Stimulated activated naive CD8-positive, alpha-beta T cell treated with anti-CD3 and anti-CD28 coated beads, Interleukin-15, amount 100 ng/mL, for 72 hours (primary cell): ENCODE results near the gene PDZK1IP1.
A peak's percentile ranks its signal among the peaks of the same experiment; 100 is the strongest.

Experiments used
- ATAC-seq: fragments of 150-1000 bp; cut with Tn5 transposase; 2 replicates; pipeline ENCODE4 v1.10.0; 2021; ENCODE audit warnings: mild to moderate bottlenecking, moderate library complexity
- DNase-seq, 2 donors: peaks; one replicate each; pipeline ENCODE4 v3.0.0; 2021 to 2022
- H3K27ac Mint-ChIP-seq, 2 donors: one replicate each; pipeline ENCODE4 v1.8.0; 2022; ENCODE audit warnings: mild to moderate bottlenecking in 2 of 2, mixed read lengths in 2 of 2, moderate library complexity in 2 of 2
- H3K27me3 Mint-ChIP-seq: one replicate; pipeline ENCODE4 v1.8.0; 2022; ENCODE audit warnings: mixed read lengths
- H3K4me1 Mint-ChIP-seq: one replicate; pipeline ENCODE4 v1.8.0; 2022; ENCODE audit warnings: mild to moderate bottlenecking, mixed read lengths
- H3K4me3 Mint-ChIP-seq, 2 donors: one replicate each; pipeline ENCODE4 v1.8.0; 2022; ENCODE audit warnings: mild to moderate bottlenecking in 2 of 2, mixed read lengths in 2 of 2, moderate library complexity in 1 of 2
- H3K9me3 Mint-ChIP-seq, 2 donors: one replicate each; pipeline ENCODE4 v1.8.0; 2022; ENCODE audit warnings: mixed read lengths in 2 of 2

Gene PDZK1IP1

DNA sequence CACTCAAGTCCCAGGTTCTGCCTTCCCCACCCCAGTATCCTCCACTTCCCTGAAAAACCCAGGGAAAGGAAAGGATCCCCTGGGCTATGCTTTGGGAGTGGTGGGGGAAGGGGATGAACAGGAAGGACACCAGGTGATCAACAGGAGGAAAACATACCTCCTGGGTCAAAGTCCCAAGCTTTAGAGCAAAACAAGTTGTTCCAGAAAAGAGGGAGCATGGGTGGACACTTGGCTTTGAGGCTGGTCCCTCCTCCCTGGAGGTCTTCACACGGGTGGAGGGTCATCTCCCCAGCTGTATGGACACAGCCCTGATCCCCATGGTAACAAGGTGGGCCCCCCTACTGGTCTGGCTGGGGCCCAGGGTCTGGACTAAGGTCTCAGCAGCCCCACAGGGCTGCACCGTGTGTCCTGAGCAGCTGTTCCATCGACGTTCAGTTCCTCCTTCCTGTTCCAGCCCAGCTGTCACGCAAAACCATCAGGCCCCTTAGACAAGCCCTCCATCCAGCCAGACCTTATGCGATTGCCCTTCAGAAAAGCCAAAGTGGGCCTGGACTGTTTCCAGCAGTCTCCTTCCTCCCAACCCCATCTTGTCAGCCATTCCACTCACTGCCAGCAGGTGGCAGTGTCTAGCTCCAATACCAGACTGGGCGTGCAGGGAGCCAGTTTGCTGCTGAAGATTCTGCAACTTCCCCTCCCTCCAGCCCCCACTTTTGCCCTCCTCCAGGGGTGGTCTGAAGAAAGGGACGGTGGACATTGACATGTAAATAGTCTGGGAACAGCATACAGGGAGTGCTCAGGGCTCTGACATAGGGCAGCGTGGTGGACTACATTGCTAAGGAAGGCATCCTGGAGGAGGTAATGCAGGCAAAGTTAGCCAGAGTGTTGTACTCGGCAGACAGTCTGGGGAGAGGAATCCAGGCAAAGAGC, 2.9 kb upstream of the PDZK1IP1 start:
- ATAC-seq (peak; percentile 66), DNase-seq (peak; percentile 61 to 62)
- Mint-ChIP-seq H3K27me3 (peaks cover 25% of the 10 kb centered on the region), H3K4me1 (peaks cover 6% of the 10 kb centered on the region), H3K9me3 (no peaks in the 10 kb centered on the region), H3K4me3 (no peak overlapping the region), H3K27ac (no peak overlapping the region)

DNA sequence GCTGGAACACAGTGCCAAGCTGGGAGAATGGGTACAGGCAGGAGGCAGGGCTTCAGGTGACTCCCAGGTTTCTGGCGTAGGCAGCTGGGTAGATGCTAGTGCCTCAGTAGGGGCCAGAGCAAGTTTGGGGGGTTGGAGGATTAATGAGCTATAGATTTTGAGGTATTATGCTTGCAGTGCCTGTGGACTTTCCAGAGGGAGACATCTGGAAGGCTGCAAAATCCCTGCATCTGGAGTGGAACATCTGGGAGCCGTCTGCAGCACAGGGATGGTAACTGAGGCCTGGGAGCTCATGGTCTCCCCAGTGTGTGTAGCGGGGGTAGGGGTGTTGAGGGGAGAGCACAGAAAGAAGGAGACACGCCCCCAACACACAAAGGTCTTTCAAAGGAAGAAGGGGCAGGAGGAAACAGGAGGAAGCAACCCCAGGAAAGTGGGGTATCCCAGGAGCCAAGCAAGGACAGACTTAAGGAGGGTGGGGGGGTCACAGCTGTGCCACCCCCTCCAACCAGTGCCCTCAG, 2.2 kb upstream of the PDZK1IP1 start:
- H3K4me3 Mint-ChIP-seq, result no peak overlapping the region
- DNase-seq (no peak), ATAC-seq (no peak)
- no peak overlapping the region for H3K27ac Mint-ChIP-seq
- H3K4me1 Mint-ChIP-seq, result peaks cover 6% of the 10 kb centered on the region
- peaks cover 24% of the 10 kb centered on the region for H3K27me3 Mint-ChIP-seq
- no peaks in the 10 kb centered on the region for H3K9me3 Mint-ChIP-seq

- no peaks in the 10 kb centered on the region for H3K9me3 Mint-ChIP-seq
- no peak overlapping the region for H3K4me3 Mint-ChIP-seq
- peaks cover 24% of the 10 kb centered on the region for H3K27me3 Mint-ChIP-seq
- ATAC-seq, result no peak
- no peak overlapping the region for H3K27ac Mint-ChIP-seq
- peaks cover 6% of the 10 kb centered on the region for H3K4me1 Mint-ChIP-seq
- no peak for DNase-seq
Measured at GRCh38 chr1:47190857-47191256, 1.0 kb upstream of the PDZK1IP1 start.

DNA sequence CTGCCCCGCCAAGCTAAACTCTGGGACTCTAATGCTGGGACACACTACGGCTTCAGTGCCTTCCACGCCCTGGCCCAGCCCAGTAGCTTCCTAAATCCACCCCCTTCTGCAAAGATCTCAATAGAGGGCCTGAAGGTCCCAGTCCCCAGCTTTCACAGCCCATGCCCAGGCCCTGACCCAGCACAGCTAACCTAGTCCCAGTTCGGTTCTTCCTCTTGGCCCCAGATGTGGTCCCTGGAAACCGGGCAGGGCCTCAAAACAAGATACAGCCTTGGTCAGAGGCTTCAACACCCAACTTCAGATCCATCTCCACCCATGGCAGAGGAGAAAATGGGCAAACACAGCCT, 646 bp upstream of the PDZK1IP1 start:
- Mint-ChIP-seq H3K9me3 (no peaks in the 10 kb centered on the region), H3K27me3 (peaks cover 24% of the 10 kb centered on the region), H3K4me3 (no peak overlapping the region), H3K4me1 (peaks cover 6% of the 10 kb centered on the region), H3K27ac (no peak overlapping the region)
- no peak for DNase-seq
- no peak for ATAC-seq

GRCh38 chr1:47188791-47189785, 748 bp downstream of the PDZK1IP1 start:
- no peak for ATAC-seq
- Mint-ChIP-seq H3K4me3 (no peak overlapping the region), H3K4me1 (peaks cover 6% of the 10 kb centered on the region), H3K27me3 (peaks cover 22% of the 10 kb centered on the region), H3K9me3 (no peaks in the 10 kb centered on the region), H3K27ac (no peak overlapping the region)
- no peak for DNase-seq

DNA sequence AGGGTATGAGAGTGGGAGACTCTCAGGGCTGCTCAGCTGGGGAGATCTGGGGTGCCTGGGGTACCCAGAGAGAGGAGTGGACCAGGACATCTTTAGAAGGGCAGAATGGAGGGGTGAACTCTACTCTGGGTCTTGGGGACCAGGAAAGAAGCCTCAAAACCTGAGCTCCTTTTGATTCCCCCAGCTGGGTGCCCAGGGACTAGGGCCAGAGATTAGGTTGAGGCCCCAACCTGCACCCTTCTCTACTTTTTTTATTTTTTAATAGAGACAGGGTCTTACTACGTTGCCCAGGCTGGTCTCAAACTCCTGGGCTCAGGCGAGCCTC, 1.9 kb downstream of the PDZK1IP1 start:
- H3K27ac Mint-ChIP-seq, result no peak overlapping the region
- H3K27me3 Mint-ChIP-seq, result peaks cover 20% of the 10 kb centered on the region

GRCh38 chr1:47187231-47187925, 2.5 kb downstream of the PDZK1IP1 start:
- H3K27ac Mint-ChIP-seq, result no peak overlapping the region
- H3K27me3 Mint-ChIP-seq, result peaks cover 20% of the 10 kb centered on the region
- H3K4me3 Mint-ChIP-seq, result no peak overlapping the region
- ATAC-seq (no peak), DNase-seq (no peak)
- no peaks in the 10 kb centered on the region for H3K4me1 Mint-ChIP-seq
- no peaks in the 10 kb centered on the region for H3K9me3 Mint-ChIP-seq

More for the DNA sequence above, 1.9 kb downstream of the PDZK1IP1 start:
- H3K9me3 Mint-ChIP-seq, result no peaks in the 10 kb centered on the region
- H3K4me1 Mint-ChIP-seq, result peaks cover 4% of the 10 kb centered on the region
- no peak overlapping the region for H3K4me3 Mint-ChIP-seq
- DNase-seq (no peak), ATAC-seq (no peak)

DNA sequence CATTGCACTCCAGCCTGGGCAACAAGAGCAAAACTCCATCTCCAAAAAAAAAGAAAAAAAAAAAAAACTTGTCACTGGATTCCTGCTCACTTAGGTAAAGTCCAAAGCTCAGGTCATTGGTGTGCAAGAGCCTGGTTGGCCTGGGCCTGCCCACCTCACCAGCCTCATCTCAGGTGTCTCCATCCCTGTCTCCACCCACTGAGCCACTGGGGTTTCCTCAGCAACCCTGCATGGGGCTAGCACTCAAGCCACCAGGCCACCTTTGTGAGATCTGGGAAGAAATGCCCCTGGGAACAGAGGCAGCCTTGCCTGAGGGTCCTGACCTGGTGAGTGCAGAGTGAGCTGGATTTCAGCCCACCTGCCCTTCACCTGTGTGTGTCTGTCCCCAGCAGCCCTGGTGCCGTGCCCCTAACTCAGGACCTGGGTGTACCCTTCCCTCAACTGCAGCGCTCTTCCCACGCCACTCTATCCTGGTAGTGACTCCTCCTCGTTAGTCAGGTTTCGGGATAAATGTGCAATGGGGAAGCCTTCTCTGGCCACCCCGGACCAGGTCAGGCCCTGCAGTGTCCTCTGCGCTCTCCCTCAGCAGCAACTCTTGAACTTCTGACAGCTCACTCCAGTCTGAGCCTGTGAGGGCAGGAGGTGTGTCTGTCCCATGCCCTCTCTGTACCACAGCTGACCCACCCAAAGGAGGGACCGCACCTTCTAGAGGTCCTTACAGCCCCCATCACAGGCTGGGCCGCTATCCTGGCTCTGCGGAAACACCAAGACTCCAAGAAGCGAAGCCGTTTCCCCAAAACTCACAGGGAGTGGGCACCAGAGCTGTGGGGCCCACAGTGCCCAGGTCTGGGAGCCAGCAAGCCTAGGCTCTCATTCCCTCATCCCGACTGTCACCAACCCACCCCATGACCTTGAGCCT, 3.3 kb downstream of the PDZK1IP1 start:
- Mint-ChIP-seq H3K4me1 (no peaks in the 10 kb centered on the region), H3K4me3 (no peak overlapping the region), H3K27me3 (peaks cover 16% of the 10 kb centered on the region), H3K27ac (no peak overlapping the region), H3K9me3 (no peaks in the 10 kb centered on the region)
- no peak for DNase-seq
- no peak for ATAC-seq

- no peak overlapping the region for H3K4me3 Mint-ChIP-seq
- no peaks in the 10 kb centered on the region for H3K4me1 Mint-ChIP-seq
- no peak overlapping the region for H3K27ac Mint-ChIP-seq
- no peak for ATAC-seq
- no peak for DNase-seq
- no peaks in the 10 kb centered on the region for H3K9me3 Mint-ChIP-seq
- H3K27me3 Mint-ChIP-seq, result peaks cover 30% of the 10 kb centered on the region
Measured at GRCh38 chr1:47184822-47185677, 4.8 kb downstream of the PDZK1IP1 start.

DNA sequence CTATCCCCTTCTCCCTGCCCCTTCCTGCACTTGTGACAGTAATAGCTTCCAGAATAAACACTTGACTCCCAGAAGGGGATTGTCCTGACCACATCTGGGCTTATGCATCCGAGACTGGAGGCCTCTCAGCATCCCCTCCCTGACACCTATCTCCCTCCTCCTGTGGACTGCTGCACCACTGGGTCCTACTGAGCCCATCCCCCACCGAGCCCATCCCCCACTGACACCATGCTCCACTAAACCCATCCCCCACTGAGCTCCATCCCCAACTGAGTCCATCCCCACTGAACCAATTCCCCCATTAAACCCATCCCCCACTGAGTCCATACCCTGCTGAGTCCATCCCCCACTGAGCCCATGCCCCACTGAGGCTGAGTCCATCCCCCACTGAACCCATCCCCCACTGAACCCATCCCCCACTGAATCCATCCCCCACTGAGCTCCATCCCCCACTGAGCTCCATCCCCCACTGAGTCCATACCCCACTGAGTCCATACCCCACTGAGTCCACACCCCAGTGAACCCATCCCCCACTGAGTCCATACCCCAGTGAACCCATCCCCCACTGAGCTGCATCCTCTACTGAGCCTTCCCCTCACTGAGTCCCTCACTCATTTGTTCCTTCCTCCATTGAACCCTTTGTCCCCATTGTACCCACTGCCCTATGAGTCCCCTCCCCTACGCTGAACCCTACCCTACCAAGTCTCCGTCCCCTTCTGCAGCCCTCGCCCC, 5.6 kb downstream of the PDZK1IP1 start:
- no peak overlapping the region for H3K27ac Mint-ChIP-seq
- no peak overlapping the region for H3K4me3 Mint-ChIP-seq
- no peak for DNase-seq
- H3K27me3 Mint-ChIP-seq, result peaks cover 38% of the 10 kb centered on the region
- H3K4me1 Mint-ChIP-seq, result peaks cover 6% of the 10 kb centered on the region
- ATAC-seq, result peak; percentile 11
- H3K9me3 Mint-ChIP-seq, result no peaks in the 10 kb centered on the region

- DNase-seq, result no peak
- peaks cover 46% of the 10 kb centered on the region for H3K27me3 Mint-ChIP-seq
- no peak for ATAC-seq
- no peaks in the 10 kb centered on the region for H3K9me3 Mint-ChIP-seq
- peaks cover 13% of the 10 kb centered on the region for H3K4me1 Mint-ChIP-seq
- peak overlapping the region in 1 of 2 donors; percentile 31 for H3K27ac Mint-ChIP-seq
- H3K4me3 Mint-ChIP-seq, result no peak overlapping the region
Measured at GRCh38 chr1:47183308-47184089, 6.3 kb downstream of the PDZK1IP1 start.

DNA sequence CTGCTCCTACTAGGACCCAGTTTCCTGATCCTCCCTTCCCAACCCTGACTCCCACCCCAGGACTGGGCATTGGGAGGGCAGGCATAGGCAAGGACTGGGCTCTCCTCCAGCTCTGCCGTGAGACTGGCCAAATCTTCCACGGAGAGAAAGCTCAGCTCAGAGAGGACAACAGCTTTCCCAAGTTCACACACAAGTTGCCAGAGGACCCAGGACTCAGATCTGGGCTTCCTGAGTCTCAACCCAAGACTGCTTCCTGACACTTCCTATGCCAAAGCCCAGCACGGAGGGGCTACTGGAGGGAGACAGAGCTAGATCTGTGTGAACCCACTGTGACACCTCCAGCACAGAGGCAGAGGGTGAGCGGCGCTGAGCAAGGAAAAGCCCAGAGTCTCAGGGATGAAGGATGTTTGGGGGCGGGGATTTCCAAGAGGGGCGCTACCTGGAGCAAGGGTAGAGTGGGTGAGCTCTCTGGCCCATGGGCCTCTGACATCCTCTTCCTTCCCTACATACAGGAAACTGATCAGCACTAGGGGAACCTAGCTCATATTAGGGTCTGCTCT, 7.1 kb downstream of the PDZK1IP1 start:
- ATAC-seq (no peak), DNase-seq (no peak)
- Mint-ChIP-seq H3K27ac (no peak overlapping the region), H3K9me3 (no peaks in the 10 kb centered on the region), H3K27me3 (peaks cover 47% of the 10 kb centered on the region), H3K4me1 (peaks cover 13% of the 10 kb centered on the region), H3K4me3 (no peak overlapping the region)
